HepG2 (cell line): Measurements from ENCODE around the gene FHL3. TPM values are rescaled to one million over a fixed set of nuclear protein-coding genes. Genes with fewer than 3 reads are reported as not detected.

Experiments used
- ATAC-seq: fragments of 200-7000 bp; cut with Tn5 transposase; 3 replicates; pipeline ENCODE4 v1.9.1; 2020; ENCODE audit warnings: mild to moderate bottlenecking, moderate library complexity
- BruUV-seq: library from RNA; stranded (reverse); fragments of 400-500 nt; replicated peaks from 2 replicates; lab custom pipeline; 2021; lab: Mats Ljungman, UMichigan
- CTCF ChIA-PET: fragments of 300-600 bp; formaldehyde crosslinking; extraction: SDS; loops from one replicate; lab custom pipeline; 2021; ENCODE audit warnings: low total read pairs, inconsistent platforms, low intra/inter-chr PET ratio; lab: Yijun Ruan, JAX
- POLR2A ChIA-PET: fragments of 350-600 bp; sonication (Branson Sonifier 250); formaldehyde crosslinking; loops from one replicate; lab custom pipeline; 2020; ENCODE audit warnings: antibody characterized with exemption, inconsistent platforms; lab: Yijun Ruan, JAX
- DNase-seq: peaks from one replicate; pipeline ENCODE4 v3.0.0-alpha.2; 2015; ENCODE audit warnings: low spot score
- FAIRE-seq: peaks from 3 replicates; lab custom pipeline; 2011; peaks lifted over from hg19 to GRCh38; lab: Jason Lieb, UNC
- H2AFZ ChIP-seq: one replicate; pipeline ENCODE4 v1.6.1; 2011; ENCODE audit warnings: low read length, inconsistent platforms
- H3K27ac ChIP-seq: fragments of 300-600 bp; 3 replicates; pipeline ENCODE4 v1.8.0; 2011; ENCODE audit warnings: mixed run types, mild to moderate bottlenecking, mixed read lengths, low read length, inconsistent platforms; ENCODE audit not compliant: insufficient read depth; ENCODE audit errors: extremely low read length
- H3K27me3 ChIP-seq, 2 experiments: fragments of 200-600 bp in 1 of 2; 2 replicates in 1 of 2; 3 replicates in 1 of 2; pipeline versions ENCODE4 v1.6.0 to v1.8.0; 2011; ENCODE audit warnings: low read length in 2 of 2, mild to moderate bottlenecking in 2 of 2, moderate library complexity in 2 of 2, inconsistent platforms in 1 of 2; ENCODE audit not compliant: insufficient read depth in 2 of 2, control insufficient read depth in 1 of 2
- H3K36me3 ChIP-seq, 2 experiments: fragments of 200-600 bp in 1 of 2; replicated peaks in 1 of 2; 2 replicates in 1 of 2; 3 replicates in 1 of 2; pipeline versions ENCODE4 v1.5.1 to v1.8.0; 2011; ENCODE audit warnings: low read length in 2 of 2, inconsistent platforms in 1 of 2; ENCODE audit not compliant: insufficient read depth in 2 of 2, control insufficient read depth in 1 of 2
- H3K4me1 ChIP-seq: 2 replicates; pipeline ENCODE4 v1.5.1; 2012; ENCODE audit warnings: low read length, inconsistent platforms; ENCODE audit not compliant: insufficient read depth
- H3K4me2 ChIP-seq: 2 replicates; pipeline ENCODE4 v1.6.0; 2011; ENCODE audit warnings: low read depth, low read length, inconsistent platforms
- H3K4me3 ChIP-seq, 3 experiments: fragments of 200-600 bp in 1 of 3; sonication (generic), shearing (Covaris generic) in 1 of 3; replicated peaks in 1 of 3; 2 replicates each; pipeline ENCODE4 v1.5.1; 2011 to 2016; ENCODE audit warnings: low read length in 3 of 3, inconsistent platforms in 2 of 3, low read depth in 2 of 3, mild to moderate bottlenecking in 2 of 3, control low read depth in 1 of 3, mixed read lengths in 1 of 3; ENCODE audit not compliant: insufficient read depth in 1 of 3
- H3K79me2 ChIP-seq: one replicate; pipeline ENCODE4 v1.6.1; 2011; ENCODE audit warnings: low read length, inconsistent platforms; ENCODE audit not compliant: insufficient read depth
- H3K9ac ChIP-seq: 2 replicates; pipeline ENCODE4 v1.6.0; 2011; ENCODE audit warnings: mild to moderate bottlenecking, low read depth, low read length, inconsistent platforms; ENCODE audit not compliant: insufficient read depth
- H3K9me3 ChIP-seq: 2 replicates; pipeline ENCODE4 v1.5.1; 2012; ENCODE audit warnings: mild to moderate bottlenecking, low read length
- H4K20me1 ChIP-seq: 2 replicates; pipeline ENCODE4 v1.6.0; 2011; ENCODE audit warnings: inconsistent platforms, mild to moderate bottlenecking, low read length, moderate library complexity; ENCODE audit not compliant: insufficient read depth
- GABPA ChIP-seq, 2 experiments: IDR thresholded peaks; 2 replicates each; pipeline ENCODE4 v1.6.1; 2011 to 2016; ENCODE audit warnings: low read depth in 2 of 2, low read length in 1 of 2, missing biosample characterization in 1 of 2, missing genetic modification characterization in 1 of 2
- KDM4B ChIP-seq: sonication (generic); formaldehyde crosslinking; IDR thresholded peaks from 2 replicates; pipeline ENCODE4 v1.4.0; 2020; ENCODE audit warnings: missing genetic modification reagents
- KMT2A ChIP-seq: sonication (generic); formaldehyde crosslinking; IDR thresholded peaks from 2 replicates; pipeline ENCODE4 v1.4.0; 2020; ENCODE audit warnings: missing genetic modification reagents
- NFE2 ChIP-seq: sonication (generic); formaldehyde crosslinking; IDR thresholded peaks from 2 replicates; pipeline ENCODE4 v1.4.0; 2020; ENCODE audit warnings: missing genetic modification reagents
- PAXIP1 ChIP-seq: sonication (generic); formaldehyde crosslinking; conservative IDR thresholded peaks from 2 replicates; pipeline ENCODE4 v1.4.0; 2020; ENCODE audit warnings: mild to moderate bottlenecking, missing genetic modification reagents, moderate library complexity
- PHB2 ChIP-seq: fragments of 450-650 bp; IDR thresholded peaks from 2 replicates; pipeline ENCODE4 v1.6.1; 2018; ENCODE audit not compliant: partially characterized antibody
- RNF219 ChIP-seq: sonication (generic); formaldehyde crosslinking; IDR thresholded peaks from 2 replicates; pipeline ENCODE4 v1.5.0; 2020; ENCODE audit warnings: mild to moderate bottlenecking, missing genetic modification reagents
- SYNCRIP ChIP-seq: fragments of 200-400 bp; formaldehyde crosslinking; IDR thresholded peaks from 2 replicates; pipeline ENCODE4 v1.6.1; 2018; ENCODE audit warnings: mild to moderate bottlenecking, low read depth, low read length; ENCODE audit not compliant: insufficient read depth
- ZNF780A ChIP-seq: sonication (generic); formaldehyde crosslinking; IDR thresholded peaks from 2 replicates; pipeline ENCODE4 v1.8.0; 2022; ENCODE audit warnings: mild to moderate bottlenecking, missing genetic modification reagents, moderate library complexity
- ZNF782 ChIP-seq: sonication (generic); formaldehyde crosslinking; IDR thresholded peaks from 2 replicates; pipeline ENCODE4 v1.4.0; 2020; ENCODE audit warnings: missing genetic modification reagents, mild to moderate bottlenecking, borderline replicate concordance
- WGBS: methylation state at CpG from one replicate; pipeline ENCODE4 v1.1.6; 2017; ENCODE audit warnings: low lambda C conversion rate; 5-methylcytosine and 5-hydroxymethylcytosine counted together
- in situ Hi-C: cut with HindIII; loops from 2 replicates; pipeline ENCODE4 v1.10.0; 2017; ENCODE audit warnings: low pct_unique_long_range_greater_than_20kb; ENCODE audit not compliant: extremely low pct_ligation_motif_present
- intact Hi-C: fragments of 100-400 bp; cut with micrococcal nuclease; formaldehyde crosslinking; loops from one replicate; pipeline ENCODE4 v1.10.0; 2022; ENCODE audit not compliant: unreplicated experiment
- polyA plus RNA-seq, 8 experiments: library from polyadenylated mRNA; depleted of rRNA in 3 of 8; stranded (reverse) in 7 of 8; unstranded in 1 of 8; fragments of >200 nt; fragmentation: Illumina TruSeq in 4 of 8; extraction: Trizol in 4 of 8; gene quantifications; 2 replicates each; pipeline versions ENCODE4 v1.2.1 to v1.2.3, GENCODE V29; 2011 to 2016; ENCODE audit warnings: low read depth in 4 of 8, missing spikeins in 1 of 8, mixed read lengths in 1 of 8; ENCODE audit not compliant: insufficient read depth in 1 of 8
- total RNA-seq, 5 experiments: library from RNA; depleted of rRNA; stranded (reverse); fragments of >200 nt; fragmentation: Illumina TruSeq; extraction: Trizol; gene quantifications; 2 replicates each; pipeline ENCODE4 v1.2.3, GENCODE V29; 2016; ENCODE audit warnings: low read depth in 1 of 5
- TF ChIP-seq, protein P1 (sequence below): sonication (generic); formaldehyde crosslinking; conservative IDR thresholded peaks from 2 replicates; pipeline ENCODE4 v1.4.0; 2020; ENCODE audit warnings: missing genetic modification reagents
- TF ChIP-seq, protein P2 (sequence below): sonication (generic); formaldehyde crosslinking; conservative IDR thresholded peaks from 2 replicates; pipeline ENCODE4 v1.4.0; 2020; ENCODE audit warnings: missing genetic modification reagents

The FHL3 gene
- total and polyA plus RNA-seq, 2 of the 13 experiments (the other 11 are each of a cell fraction or from before 2014, with no cell fraction given) = 2.8 to 6.6 TPM

DNA sequence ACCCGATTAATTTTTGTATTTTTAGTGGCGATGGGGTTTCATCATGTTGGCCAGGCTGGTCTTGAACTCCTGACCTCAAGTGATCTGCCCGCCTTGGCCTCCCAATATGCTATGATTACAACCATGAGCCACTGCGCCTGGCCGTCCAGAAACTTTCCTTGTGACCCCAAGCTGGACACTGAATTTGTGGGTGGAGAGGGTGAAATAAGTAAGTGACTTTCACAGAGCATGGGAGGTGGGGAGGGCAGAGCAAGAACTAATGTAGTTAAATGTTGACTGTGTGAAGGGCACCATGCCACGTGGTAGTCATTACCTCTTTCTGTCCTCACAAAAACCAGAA lies 4.5 kb upstream of the FHL3 start (continued):
- TF ChIP-seq GABPA (IDR thresholded peaks at IDR 0.05; ENCODE audit: low read depth, low read length) = no peak
- no peak for TF ChIP-seq GABPA (CRISPR knock-in tag; IDR thresholded peaks at IDR 0.05; ENCODE audit: low read depth)

DNA sequence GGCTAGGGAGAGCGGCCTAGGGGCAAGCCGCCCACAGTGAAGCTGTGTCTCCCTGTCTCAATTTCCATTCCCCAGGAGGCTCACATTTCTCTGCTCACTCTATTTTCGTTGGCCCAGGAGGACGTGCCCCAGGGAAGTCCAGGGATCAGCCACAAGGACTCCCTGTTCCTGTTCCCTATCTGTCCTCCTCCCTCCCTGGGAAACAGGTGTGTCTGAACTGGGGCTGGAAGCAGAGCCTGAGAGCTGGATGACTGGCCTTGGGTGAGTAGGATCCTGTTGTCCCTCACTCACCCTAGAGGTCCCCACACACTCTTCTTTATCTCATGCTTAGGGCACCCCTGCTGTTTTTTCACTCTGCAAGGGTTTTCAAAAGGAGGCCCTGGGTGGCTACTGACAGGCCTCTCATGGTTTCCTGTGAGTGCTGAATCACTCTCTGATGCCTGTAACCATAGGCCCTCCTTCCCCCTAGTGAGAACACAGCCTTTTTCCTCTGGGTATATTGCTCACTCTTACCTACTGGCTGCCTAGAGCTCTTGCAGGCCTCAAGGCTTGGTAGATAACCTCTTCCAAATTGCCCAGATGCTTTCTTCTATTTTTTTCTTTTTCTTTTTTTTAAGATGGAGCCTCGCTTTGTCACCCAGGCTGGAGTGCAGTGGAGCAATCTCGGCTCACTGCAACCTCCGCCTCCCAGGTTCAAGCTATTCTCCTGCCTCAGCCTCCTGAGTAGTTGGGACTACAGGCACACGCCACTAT lies 4.0 kb upstream of the FHL3 start:
- H2AFZ ChIP-seq = peak overlapping the region; percentile 28
- peak overlapping the region; percentile 62 for H3K9ac ChIP-seq
- H3K4me3 ChIP-seq = 0 out of 6 replicates have a peak overlapping the region, but pooled peaks of 1 of the 3 experiments have one; percentile 17
- peak overlapping the region; percentile 66 for H3K27ac ChIP-seq
- no peaks in the 10 kb centered on the region for H3K36me3 ChIP-seq
- H3K4me1 ChIP-seq = peaks cover 53% of the 10 kb centered on the region
- H4K20me1 ChIP-seq = no peaks in the 10 kb centered on the region
- no peaks in the 10 kb centered on the region for H3K9me3 ChIP-seq
- BruUV-seq = no TSS peak
- ATAC-seq (peak; percentile 9), FAIRE-seq (no peak), DNase-seq (no peak)
- POLR2A ChIA-PET = interaction anchor here (1.7 to 5.1 kb wide), 3 partner anchors 8 to 19 kb away, joined by 4 to 48 read pairs (median 13); partner anchors contain the start of gene SF3A3
- CTCF ChIA-PET = no interaction called here
- in situ Hi-C loops = no loop called here
- H3K4me2 ChIP-seq = peak overlapping the region; percentile 56
- intact Hi-C loops = no loop called here
- peaks cover 21% of the 10 kb centered on the region for H3K79me2 ChIP-seq
- WGBS = 75% methylated on average over 8 of the region's 8 CpGs
- no peaks in the 10 kb centered on the region; a peak in 1 of 5 replicates for H3K27me3 ChIP-seq
- TF ChIP-seq KMT2A (CRISPR knock-in tag) (no peak), PHB2 (no peak), ZNF780A (CRISPR knock-in tag) (no peak), RNF219 (no peak), ZNF782 (no peak), KDM4B (CRISPR knock-in tag) (no peak), NFE2 (CRISPR knock-in tag) (peak; percentile 17; the same call in 1 of the 2 replicates), SYNCRIP (no peak), PAXIP1 (CRISPR knock-in tag) (0 out of 2 replicates have a peak, but pooled peaks have one; percentile 15)
- TF ChIP-seq, protein P1, sequence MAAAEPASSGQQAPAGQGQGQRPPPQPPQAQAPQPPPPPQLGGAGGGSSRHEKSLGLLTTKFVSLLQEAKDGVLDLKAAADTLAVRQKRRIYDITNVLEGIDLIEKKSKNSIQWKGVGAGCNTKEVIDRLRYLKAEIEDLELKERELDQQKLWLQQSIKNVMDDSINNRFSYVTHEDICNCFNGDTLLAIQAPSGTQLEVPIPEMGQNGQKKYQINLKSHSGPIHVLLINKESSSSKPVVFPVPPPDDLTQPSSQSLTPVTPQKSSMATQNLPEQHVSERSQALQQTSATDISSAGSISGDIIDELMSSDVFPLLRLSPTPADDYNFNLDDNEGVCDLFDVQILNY = no peak
- TF ChIP-seq, protein P2, sequence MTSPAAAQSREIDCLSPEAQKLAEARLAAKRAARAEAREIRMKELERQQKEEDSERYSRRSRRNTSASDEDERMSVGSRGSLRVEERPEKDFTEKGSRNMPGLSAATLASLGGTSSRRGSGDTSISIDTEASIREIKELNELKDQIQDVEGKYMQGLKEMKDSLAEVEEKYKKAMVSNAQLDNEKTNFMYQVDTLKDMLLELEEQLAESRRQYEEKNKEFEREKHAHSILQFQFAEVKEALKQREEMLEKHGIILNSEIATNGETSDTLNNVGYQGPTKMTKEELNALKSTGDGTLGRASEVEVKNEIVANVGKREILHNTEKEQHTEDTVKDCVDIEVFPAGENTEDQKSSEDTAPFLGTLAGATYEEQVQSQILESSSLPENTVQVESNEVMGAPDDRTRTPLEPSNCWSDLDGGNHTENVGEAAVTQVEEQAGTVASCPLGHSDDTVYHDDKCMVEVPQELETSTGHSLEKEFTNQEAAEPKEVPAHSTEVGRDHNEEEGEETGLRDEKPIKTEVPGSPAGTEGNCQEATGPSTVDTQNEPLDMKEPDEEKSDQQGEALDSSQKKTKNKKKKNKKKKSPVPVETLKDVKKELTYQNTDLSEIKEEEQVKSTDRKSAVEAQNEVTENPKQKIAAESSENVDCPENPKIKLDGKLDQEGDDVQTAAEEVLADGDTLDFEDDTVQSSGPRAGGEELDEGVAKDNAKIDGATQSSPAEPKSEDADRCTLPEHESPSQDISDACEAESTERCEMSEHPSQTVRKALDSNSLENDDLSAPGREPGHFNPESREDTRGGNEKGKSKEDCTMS = no peak
